Measurements from ENCODE around the gene ZSWIM5.
"Not testable (repeated sequence)": the region's sequence is repeated elsewhere in the genome, so short reads cannot be mapped to it uniquely, and the experiment has no call there.

ZSWIM5 gene

DNA sequence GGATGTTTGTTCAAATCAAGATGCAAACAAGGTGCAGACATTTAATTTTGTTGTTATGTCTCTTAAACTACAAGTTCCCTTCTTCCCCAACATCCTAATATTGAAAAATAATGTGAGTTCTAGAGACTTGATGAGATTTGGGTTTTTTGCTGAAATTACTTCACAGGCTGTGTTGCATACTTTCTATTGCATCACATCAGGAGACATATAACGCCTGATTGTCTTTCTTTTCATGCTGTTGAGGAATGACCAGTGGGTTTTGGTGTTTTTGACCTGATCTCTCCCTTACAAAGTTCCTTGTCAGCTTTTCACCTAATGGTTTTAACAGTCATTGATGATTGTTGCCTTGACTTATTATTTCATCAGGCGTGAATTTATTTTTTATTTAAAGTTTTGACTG lies 111.0 kb downstream of the ZSWIM5 start:
- DNase-seq (ENCODE audit: low read depth, low spot score): no peak

DNA sequence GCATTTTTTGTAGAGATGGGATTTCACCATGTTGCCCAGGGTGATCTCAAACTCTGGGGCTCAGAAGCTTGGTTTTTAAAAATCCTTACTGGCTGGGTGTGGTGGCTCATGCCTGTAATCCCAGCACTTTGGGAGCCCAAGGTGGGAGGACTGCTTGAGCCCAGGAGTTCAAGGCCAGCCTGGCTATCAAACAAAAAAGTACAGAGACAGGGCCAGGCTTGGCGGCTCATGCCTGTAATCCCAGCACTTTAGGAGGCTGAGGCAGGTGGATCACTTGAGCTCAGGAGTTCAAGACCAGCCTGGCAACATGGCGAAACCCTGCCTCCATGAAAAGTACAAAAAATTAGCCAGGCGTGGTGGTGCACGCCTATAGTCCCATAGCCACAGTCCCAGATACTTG lies 112.0 kb downstream of the ZSWIM5 start:
- not testable (repeated sequence) for DNase-seq (ENCODE audit: low read depth, low spot score)

DNA sequence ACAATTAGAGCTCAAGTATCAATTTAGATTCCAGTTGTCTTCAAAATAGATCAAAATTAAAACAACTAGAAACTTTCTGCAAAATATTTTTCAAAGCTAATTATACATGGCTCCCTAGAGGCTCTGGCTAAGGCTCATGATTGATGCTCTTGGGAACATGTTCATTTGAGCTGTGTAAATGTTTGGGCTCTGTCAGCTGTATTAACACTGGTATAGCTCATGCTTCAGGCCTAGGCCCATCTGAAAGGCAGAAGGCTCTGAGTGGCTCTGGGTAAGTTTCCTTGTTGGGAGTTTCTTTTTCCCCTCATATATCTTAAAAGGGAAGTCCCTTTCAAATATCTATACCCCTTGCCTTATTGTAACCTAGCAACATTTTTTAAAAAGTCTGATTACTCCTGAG lies 113.1 kb downstream of the ZSWIM5 start:
- DNase-seq (ENCODE audit: low read depth, low spot score): no peak

DNA sequence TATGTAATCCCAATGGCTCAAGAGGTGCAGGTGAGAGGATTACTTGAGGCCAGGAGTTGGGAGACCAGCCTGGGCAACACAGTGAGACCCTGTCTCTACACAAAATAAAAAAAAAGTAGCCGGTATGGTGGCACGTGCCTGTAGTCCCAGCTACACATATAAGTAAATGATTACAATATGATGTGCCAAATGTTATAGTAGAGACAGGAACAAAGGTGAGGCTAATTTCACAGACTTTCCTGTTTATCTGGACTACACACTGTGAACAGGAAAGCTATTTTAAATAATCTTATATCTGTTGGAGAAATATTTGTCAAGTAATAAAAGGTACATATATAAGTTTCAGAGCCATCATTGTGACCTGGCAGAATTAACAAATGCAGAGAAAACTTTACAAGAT lies 116.7 kb downstream of the ZSWIM5 start:
- DNase-seq (ENCODE audit: low read depth, low spot score): no peak

DNA sequence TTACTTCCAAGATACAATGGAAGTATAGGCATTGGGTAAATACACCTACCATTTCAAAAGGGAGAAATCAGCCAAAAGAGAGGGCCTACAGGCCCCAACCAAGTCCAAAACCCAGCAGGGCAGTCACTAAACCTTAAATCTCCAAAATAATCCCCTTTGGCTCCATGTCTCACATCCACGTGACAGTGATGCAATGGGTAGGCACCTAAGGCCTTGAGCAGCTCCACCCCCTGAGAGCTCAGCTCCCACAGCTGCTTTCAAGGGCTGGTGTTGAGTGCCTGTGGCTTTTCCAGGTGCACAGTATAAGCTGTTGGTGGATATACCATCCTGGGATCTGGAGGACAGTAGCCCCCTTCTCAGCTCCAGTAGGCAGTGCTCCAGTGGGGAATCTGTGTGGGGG lies 121.8 kb downstream of the ZSWIM5 start:
- DNase-seq (ENCODE audit: low read depth, low spot score): no peak

DNA sequence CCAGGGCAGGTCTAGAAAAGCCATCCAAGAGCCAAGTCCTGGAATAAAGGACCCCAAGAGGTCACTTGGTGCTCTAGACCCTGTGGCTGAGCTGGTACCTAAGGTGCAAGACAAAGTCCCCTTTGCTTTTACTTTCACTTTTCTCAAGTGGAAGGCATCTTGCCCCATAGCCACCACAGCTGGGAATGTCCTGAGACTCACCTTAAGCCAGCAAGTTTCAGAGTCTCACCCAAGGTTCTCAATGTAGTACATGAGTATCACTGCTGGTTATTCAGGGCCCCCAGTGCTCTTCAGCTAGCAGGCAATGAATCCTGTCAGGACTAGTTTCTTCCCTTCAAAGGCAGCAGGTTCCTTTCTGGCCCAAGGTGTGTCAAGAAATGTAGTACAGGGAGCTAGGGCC lies 126.9 kb downstream of the ZSWIM5 start:
- DNase-seq (ENCODE audit: low read depth, low spot score): no peak

DNA sequence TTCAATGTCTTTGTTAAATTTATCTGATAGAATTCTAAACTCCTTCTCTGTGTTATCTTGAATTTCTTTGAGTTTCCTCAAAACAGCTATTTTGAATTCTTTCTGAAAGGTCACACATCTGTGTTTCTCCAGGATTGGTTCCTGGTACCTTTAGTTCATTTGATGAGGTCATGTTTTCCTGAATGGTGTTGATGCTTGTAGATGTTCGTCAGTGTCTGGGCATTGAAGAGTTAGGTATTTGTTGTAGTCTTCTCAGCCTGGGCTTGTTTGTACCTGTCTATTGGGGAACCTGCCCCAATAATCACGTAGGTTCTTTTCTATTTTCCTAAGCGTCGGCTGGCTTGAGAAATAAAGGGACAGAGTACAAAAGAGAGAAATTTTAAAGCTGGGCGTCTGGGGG lies 129.4 kb downstream of the ZSWIM5 start:
- not testable (repeated sequence) for DNase-seq (ENCODE audit: low read depth, low spot score)

DNA sequence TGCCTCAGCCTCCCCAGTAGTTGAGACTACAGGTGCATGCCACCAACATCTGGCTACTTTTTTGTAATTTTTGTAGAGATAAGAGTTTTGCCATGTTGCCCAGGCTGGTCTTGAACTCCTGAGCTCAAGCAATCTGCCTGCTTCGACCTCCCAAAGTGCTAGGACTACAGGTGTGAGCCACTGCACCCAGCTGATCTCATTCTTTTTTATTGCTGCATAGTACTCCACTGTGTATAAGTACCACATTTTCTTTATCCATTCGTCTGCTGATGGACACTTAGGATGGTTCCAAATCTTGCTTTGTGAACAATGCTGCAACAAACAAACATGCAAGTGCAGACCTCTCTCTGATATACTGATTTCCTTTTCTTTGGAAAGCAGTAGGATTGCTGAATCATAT lies 134.8 kb downstream of the ZSWIM5 start:
- no peak for DNase-seq (ENCODE audit: low read depth, low spot score)

DNA sequence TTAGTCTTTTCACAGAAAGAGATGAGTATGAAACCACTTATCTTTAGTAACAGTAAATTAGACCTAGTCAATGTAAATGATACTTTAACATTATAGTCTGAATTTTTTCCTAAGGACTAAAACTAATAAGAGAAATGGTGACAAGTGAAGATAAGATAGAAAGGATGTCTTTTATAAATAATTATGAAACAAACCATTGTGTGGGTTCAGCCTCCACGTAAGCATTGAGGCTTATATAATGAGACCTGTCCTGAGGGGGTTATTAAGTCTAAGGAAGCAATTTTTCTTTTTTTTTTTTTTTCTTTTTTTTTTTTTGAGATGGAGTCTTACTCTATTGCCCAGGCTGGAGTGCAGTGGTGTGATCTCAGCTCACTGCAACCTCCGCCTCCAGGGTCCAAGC lies 138.6 kb downstream of the ZSWIM5 start:
- DNase-seq (ENCODE audit: low read depth, low spot score): no peak

DNA sequence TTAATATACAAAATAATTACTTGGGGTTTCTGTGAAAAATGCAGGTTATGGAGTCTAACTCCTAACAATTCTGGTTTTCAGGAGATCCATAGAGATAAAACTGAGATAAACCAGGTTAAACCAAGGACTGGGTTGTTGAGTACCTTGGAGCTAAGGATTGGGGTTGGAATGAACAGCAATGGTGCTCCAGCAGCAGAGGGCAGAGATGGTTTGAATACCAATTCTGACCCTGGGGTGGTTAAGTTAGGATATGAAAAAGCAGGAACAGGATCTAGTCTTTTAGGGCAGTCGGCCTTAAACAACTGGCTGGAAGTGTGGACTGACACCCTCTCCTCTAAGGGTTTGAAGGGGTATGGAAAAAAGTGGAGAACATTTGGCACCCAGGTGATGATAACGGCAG lies 141.3 kb downstream of the ZSWIM5 start:
- no peak for DNase-seq (ENCODE audit: low read depth, low spot score)

DNA sequence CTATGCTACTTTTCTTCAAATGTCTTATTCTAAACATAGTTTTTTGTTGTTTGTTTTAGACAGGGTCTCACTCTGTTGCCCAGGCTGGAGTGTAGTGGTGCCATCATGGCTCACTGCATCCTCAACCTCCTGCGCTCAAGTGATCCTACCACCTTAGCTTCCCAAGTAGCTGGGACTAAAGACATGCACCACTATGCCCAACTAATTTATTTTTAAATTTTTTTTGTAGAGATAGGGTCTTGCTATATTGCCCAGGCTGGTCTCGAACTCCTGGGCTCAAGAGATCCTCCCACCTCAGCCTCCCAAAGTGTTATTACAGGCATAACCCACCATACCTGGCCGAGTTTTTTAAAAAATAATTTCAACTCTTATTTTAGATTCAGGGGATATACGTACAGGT lies 143.9 kb downstream of the ZSWIM5 start:
- not testable (repeated sequence) for DNase-seq (ENCODE audit: low read depth, low spot score)

DNA sequence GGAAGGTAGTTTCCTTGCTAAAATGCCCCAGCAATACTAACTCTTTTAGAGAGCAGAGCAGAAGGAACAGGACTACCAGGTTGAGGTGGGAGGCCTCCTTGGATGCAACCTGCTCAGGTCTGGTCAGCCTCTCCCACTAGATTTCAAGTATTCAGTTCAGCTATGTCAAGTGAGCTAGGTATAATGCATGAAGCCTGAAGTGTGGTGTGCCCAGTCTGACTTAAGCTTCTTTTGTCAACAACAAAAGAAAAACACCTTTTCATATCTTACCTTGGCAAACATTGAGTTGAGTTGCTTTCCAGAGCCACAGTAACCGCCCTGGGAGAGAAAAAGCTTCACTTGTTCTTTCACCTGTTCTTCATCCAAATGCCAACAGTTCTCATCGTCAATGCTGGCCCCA lies 146.6 kb downstream of the ZSWIM5 start:
- no peak for DNase-seq (ENCODE audit: low read depth, low spot score)

DNA sequence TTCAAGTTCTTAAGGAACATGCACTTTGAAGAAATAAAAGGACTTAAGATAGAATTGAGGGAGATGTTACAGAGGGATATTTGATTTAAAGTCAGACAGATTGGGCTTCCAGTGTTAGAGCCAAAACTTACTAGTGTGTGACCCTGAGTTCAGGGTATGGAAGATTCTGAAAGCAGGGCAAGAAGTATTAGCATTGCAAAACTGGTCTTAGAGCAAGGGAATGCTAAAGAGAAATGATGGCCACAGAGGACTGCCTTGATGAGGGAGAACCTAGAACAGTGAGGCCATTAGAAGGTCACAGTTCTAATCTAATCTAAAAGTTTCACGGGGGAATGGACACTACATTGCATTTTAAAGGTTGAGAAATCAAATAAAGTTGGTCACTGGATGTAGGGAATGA lies 148.9 kb downstream of the ZSWIM5 start:
- no peak for DNase-seq (ENCODE audit: low read depth, low spot score)

DNA sequence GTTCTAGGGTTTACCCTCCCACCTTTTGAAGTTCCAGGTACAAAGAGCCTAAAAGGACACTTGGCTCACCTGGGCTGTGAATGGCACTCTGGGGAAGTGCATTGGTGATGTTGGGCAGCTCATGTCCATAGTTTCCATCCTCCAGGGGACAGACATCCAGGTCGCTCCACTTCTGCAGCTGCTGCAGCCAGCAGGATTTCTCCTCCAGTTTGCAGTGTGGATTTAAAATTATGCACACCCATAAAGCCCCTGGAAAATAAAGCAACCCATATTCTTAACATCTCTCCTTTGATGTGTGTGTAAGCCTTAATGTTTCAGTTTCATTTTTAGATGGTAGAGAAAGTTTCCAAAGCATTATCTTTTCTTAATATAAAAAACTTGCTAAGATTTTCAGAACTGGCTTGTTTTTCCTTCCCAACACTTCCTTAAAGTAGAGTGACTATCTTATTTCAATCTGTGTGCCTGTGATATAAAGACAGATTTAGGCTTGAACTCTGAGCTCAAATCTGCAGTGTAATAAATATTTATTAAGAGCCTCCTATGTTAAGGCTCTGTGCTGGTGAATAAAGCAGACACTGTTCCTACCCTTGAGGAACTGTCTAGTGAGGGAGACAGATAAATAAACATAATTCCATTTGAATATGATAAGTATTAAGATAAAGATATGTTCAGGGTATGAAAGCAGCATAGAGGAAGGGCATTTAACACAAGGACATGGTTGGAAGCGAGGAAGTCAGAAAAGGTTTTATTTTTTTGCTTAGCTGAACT lies 155.2 kb downstream of the ZSWIM5 start:
- DNase-seq (ENCODE audit: low read depth, low spot score): no peak

DNA sequence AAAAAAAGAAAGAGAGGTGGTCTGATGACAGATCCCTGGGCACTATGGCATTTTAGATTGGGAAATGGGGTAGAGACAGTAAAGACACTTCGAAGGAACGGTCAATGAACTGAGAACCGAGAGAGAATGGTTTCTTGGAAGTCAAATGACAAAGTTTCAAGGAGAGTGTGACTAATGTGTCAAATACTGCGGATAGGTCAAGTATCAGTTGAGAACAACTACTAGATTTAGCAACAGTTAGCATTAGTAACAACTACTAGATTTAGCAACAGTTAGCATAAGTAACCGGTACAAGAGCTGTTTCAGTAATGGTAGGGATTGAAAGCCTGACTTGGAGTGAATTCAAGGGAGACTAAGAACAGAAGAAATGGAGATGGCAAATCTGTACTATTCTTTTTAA lies 159.4 kb downstream of the ZSWIM5 start:
- DNase-seq (ENCODE audit: low read depth, low spot score): no peak

DNA sequence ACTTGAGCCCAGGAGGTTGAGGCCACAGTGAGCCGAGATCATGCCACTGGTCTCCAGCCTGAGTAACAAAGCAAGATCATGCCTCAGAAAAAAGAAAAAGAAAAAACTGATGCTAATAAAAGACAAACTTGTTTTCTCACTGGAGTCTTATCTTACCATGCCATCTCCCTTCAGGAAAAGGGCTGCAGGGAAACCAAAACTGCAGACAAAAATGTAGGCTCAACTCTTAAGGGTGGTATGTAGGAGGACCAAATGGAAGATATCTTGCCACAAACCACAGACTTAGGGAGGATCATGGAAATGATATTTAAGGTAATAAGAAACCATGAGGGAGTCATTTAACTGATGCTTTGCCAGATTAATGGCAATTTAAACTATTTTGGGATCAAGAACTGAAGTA lies 161.5 kb downstream of the ZSWIM5 start:
- DNase-seq (ENCODE audit: low read depth, low spot score): no peak

DNA sequence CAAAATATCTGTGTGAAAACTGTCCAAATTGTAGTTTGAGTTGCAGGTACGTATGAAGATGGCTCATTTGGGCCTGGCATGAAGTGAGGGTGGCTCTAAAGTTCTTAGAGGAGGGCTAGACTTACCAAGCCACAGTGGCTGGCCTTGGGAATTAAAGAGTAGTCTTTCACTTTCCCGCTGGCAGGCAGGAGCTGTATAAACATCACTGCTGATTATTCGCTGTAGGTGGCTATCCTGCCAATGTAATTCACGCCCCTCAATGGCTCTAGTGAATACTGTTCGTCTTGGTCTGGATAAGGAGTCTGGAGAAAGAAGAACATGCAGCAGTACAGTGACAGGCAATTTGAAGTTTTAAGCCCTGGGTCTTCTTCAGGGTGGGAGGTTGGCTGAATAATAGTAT lies 163.3 kb downstream of the ZSWIM5 start:
- DNase-seq (ENCODE audit: low read depth, low spot score): no peak

DNA sequence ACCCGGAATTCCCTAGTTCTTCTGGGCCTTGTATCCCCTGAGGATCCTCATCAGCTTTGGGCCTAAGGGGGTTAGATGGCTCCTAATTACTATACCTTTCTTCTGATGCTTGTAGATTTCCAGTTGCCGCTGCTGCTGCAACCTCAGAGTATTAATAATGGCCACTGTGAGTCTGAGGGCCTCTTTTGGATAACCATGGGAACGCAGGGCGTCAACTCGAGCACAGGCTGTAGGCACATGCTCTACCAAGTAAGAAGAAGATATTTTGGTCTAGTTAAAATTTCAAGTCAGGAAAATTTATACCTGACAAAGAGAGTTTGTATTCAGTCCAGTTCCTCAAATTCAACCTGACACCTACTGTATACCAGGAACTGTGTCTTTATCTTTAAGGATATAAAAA lies 166.1 kb downstream of the ZSWIM5 start:
- DNase-seq (ENCODE audit: low read depth, low spot score): no peak

DNA sequence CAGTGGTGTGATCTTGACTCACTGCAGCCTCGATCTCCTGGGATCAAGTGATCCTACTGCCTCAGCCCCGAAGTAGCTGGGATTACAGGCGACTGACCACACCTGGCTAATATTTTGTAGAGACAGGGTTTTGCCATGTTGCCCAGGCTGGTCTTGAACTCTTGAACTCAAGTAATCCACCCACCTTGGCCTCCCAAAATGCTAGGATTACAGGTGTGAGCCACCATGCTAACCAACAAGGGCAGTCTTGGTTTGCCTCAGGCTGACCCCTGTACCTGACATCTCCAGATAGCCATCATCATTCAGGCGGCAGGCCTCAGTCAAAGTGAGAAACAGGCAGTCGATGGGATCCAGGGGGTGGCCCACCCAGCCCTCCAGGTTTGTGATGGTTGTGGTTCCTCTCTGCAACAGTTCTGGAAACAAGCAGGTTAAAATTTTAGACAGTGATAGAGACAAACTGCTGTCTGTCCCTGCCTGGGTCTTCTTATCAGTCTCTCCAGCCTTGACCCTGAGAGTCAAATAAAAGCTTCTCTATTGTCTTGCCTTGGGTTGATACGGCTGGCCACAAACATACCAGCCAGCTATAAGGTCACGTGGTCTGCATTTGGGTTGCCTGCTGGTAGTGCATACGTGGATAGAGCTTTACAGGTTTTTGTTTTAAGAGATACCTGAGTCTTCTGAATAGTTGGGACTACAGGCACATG lies 167.6 kb downstream of the ZSWIM5 start:
- no peak for DNase-seq (ENCODE audit: low read depth, low spot score)

DNA sequence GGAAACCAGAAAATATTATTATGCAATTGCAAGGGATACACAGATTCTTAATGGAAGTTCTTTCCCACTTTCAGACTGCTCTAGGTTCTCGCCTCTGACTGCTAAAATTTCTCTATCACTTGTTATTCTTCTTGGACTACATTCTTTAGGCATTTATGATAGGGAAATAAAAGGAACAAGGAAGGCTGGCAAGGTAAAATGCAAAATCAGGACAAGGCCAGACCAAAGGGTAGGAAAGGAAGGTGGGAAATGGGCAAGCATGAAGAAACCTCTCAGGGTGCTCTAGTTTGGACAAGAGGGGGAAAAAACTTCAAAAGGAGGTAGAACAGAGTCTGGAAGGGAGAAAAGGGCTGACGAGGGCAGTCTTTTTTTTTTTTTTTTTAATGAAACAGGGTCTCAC lies 168.2 kb downstream of the ZSWIM5 start:
- no peak for DNase-seq (ENCODE audit: low read depth, low spot score)

DNA sequence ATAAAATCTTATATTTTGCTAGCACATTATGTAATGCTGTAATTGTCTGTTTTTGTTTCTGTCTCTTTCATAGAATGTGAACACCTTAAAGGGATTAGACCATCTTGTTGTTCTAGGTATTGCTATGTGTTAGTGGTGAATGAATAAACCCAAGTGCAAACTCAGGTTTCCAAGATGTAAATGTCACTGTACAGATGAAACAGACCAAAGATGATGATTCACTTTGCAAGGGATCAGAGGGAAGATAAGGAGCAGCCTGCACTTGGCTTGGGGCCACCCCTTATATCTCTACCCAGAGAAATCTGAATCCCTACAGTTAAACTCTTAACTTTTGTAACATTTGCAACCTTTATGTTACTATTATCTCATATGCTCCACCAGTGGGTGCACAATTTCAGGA lies 168.9 kb downstream of the ZSWIM5 start:
- no peak for DNase-seq (ENCODE audit: low read depth, low spot score)

DNA sequence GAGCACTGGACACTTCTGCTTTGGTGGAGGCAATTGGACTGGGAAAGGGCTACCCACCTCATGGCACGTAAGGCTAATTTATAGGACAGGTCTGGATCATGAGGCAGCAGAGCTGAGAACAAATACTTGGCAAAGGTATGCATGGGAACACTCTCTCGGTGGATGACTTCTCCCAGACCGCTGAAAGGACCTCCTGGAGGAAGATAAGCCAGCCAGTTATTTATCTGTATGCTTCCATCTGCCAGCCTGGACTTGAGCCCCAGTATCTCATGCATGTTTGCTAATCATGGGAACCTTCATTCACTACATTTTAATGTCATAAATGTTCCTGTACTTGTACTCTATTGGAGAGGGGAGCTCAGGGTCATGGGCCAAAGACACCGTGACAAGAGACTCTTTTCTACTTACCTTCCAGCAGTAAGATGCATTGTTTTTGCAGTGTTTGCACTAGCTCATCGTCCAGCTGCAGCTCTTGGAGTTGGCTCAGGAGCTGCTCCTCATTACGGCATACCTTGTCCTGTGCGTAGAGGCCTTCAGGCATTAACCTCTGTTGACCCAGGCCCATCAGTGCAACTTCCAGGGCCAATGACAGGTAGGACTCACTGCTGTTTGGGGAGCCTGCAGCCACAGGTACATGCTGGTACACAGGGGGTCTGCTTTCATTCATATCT lies 170.6 kb downstream of the ZSWIM5 start:
- DNase-seq (ENCODE audit: low read depth, low spot score): no peak

DNA sequence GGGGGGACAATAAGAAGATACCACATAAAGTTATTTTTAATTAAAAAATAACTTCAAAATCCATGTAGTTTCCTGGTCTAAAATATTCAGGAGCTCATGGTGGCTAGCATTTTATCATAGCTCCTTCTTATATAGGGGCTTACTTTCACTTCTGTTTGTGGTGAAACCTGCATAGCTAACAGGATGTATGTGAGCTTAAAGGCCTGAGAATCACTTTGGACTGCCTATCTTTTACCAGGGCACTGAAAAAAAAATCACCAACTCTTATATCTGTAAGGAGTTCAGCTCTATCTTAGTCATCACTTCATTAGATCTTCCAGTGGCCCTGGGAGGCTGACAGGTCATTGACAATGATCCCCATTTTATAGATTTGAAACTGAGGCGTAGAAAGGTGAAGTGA lies 173.0 kb downstream of the ZSWIM5 start:
- no peak for DNase-seq (ENCODE audit: low read depth, low spot score)

Data from iPS DF 19.7 (cell line).